GM21737 (cell line): ENCODE results near the gene GATAD2B.
A peak's percentile ranks its signal among the peaks of the same experiment; 100 is the strongest.

Experiments used
- ATAC-seq: cut with Tn5 transposase; IDR thresholded peaks from one replicate; pipeline ENCODE4 v1.9.1; 2021; ENCODE audit warnings: mild to moderate bottlenecking, moderate library complexity; ENCODE audit not compliant: unreplicated experiment

The GATAD2B gene

GRCh38 chr1:153799566-153800465, 123.0 kb downstream of the GATAD2B start:
- ATAC-seq: no peak

GRCh38 chr1:153799016-153799415, 123.8 kb downstream of the GATAD2B start:
- ATAC-seq: no peak

GRCh38 chr1:153798468-153798780, 124.3 kb downstream of the GATAD2B start:
- no peak for ATAC-seq

GRCh38 chr1:153796786-153797659, 125.7 kb downstream of the GATAD2B start:
- ATAC-seq: no peak

GRCh38 chr1:153795934-153796785, 126.6 kb downstream of the GATAD2B start:
- ATAC-seq: no peak

- ATAC-seq: no peak
These were observed 127.4 kb downstream of the GATAD2B start for GRCh38 chr1:153795330-153795837.

GRCh38 chr1:153794624-153795329, 128.0 kb downstream of the GATAD2B start:
- ATAC-seq: no peak

GRCh38 chr1:153793973-153794615, 128.7 kb downstream of the GATAD2B start:
- no peak for ATAC-seq

GRCh38 chr1:153793261-153793972, 129.4 kb downstream of the GATAD2B start:
- no peak for ATAC-seq

- no peak for ATAC-seq
These were observed 130.1 kb downstream of the GATAD2B start for GRCh38 chr1:153792631-153793041.

GRCh38 chr1:153791648-153792253, 131.0 kb downstream of the GATAD2B start:
- no peak for ATAC-seq

GRCh38 chr1:153790966-153791647, 131.7 kb downstream of the GATAD2B start:
- ATAC-seq: peak; percentile 74

GRCh38 chr1:153790313-153790965, 132.3 kb downstream of the GATAD2B start:
- no peak for ATAC-seq

GRCh38 chr1:153789478-153790034, 133.2 kb downstream of the GATAD2B start:
- no peak for ATAC-seq

GRCh38 chr1:153786038-153786790, 136.6 kb downstream of the GATAD2B start:
- ATAC-seq: no peak
